Tibial nerve (tissue), 4 donors: ENCODE results near the gene EBLN1. TPM values are rescaled to one million over a fixed set of nuclear protein-coding genes. Genes with fewer than 3 reads are reported as not detected.

ENCODE experiments used
- DNase-seq, 2 donors: peaks; one replicate each; pipeline ENCODE4 v3.0.0-alpha.2; 2019; ENCODE audit warnings: low spot score in 2 of 2
- H3K27ac ChIP-seq, 4 donors: fragments of 200-600 bp; sonication (generic) in 3 of 4; one replicate each; pipeline ENCODE4 v1.5.1; 2017 to 2019; ENCODE audit warnings: mild to moderate bottlenecking in 1 of 4
- H3K27me3 ChIP-seq, 2 donors: fragments of 200-600 bp; sonication (generic) in 1 of 2; one replicate each; pipeline versions ENCODE4 v1.5.1 to v1.6.0; 2017 to 2019
- H3K36me3 ChIP-seq, 3 donors: fragments of 200-600 bp; sonication (generic); one replicate each; pipeline ENCODE4 v1.5.1; 2018 to 2019
- H3K4me1 ChIP-seq, 4 donors: fragments of 200-600 bp; sonication (generic) in 3 of 4; one replicate each; pipeline ENCODE4 v1.5.1; 2017 to 2019
- H3K4me3 ChIP-seq, 4 donors: fragments of 200-600 bp; sonication (generic) in 3 of 4; one replicate each; pipeline ENCODE4 v1.5.1; 2017 to 2019; ENCODE audit warnings: mild to moderate bottlenecking in 1 of 4, moderate library complexity in 1 of 4
- H3K9me3 ChIP-seq, 4 donors: fragments of 200-600 bp; sonication (generic) in 3 of 4; one replicate each; pipeline ENCODE4 v1.5.1; 2017 to 2019
- EP300 ChIP-seq, 2 donors: sonication (generic); formaldehyde crosslinking; IDR thresholded peaks; one replicate each; pipeline ENCODE4 v1.6.1; 2017; ENCODE audit warnings: antibody characterized with exemption in 2 of 2, mild to moderate bottlenecking in 1 of 2
- POLR2A ChIP-seq, 2 donors: fragments of 450-650 bp; IDR thresholded peaks; one replicate each; pipeline ENCODE4 v1.6.1; 2017; ENCODE audit warnings: antibody characterized with exemption in 2 of 2, mild to moderate bottlenecking in 2 of 2, moderate library complexity in 2 of 2
- WGBS, 2 donors: methylation state at CpG; one replicate each; pipeline ENCODE4 v1.1.5; 2018; 5-methylcytosine and 5-hydroxymethylcytosine counted together
- total RNA-seq, 4 donors: library from RNA; depleted of rRNA; stranded (reverse); fragments of >200 nt; gene quantifications; one replicate each; pipeline ENCODE4 v1.1.0, GENCODE V29; 2016
- TF ChIP-seq, protein P1 (sequence below), 5 experiments: fragments of 200-600 bp in 3 of 5; fragments of 450-650 bp in 2 of 5; sonication (generic) in 3 of 5; IDR thresholded peaks; one replicate each; pipeline ENCODE4 v1.5.1; 2016 to 2019; ENCODE audit warnings: antibody characterized with exemption in 5 of 5, mild to moderate bottlenecking in 3 of 5, moderate library complexity in 2 of 5

The EBLN1 gene
- total RNA-seq, result not detected

DNA sequence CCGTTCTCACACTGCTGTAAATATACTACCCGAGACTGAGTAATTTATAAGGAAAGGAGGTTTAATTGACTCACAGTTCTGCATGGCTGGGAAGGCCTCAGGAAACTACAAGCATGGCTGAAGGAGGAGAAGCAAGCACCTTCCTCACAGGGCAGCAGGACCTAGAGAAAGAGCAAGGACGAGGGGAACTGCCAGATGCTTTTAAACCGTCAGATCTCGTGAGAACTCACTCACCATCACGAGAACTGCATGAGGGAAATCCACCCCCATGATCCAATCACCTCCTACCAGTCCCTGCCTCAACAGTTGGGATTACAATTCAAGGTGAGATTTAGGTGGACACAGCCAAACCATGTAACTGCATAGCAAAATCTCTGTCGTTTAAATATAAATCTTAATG lies at the start of gene EBLN1:
TSS of gene EBLN1 (minus strand) at position 174 of the 400 bp plus-strand sequence. CDS start 8,032 bp downstream, outside the sequence.
- WGBS, 2 donors, result 78% methylated on average over 7 of the region's 7 CpGs
- Histone ChIP-seq H3K27ac (no peak within 1 kb of the TSS), H3K4me1 (no peaks in the 10 kb centered on the region), H3K9me3 (no peaks in the 10 kb centered on the region), H3K27me3 (peaks cover 0 to 5% of the 10 kb centered on the region in 2 donors), H3K4me3 (no peak within 1 kb of the TSS), H3K36me3 (no peaks in the 10 kb centered on the region)
- no peak for DNase-seq
- TF ChIP-seq EP300 (IDR thresholded peaks at IDR 0.05) (no peak), POLR2A (IDR thresholded peaks at IDR 0.05) (no peak)
- TF ChIP-seq, protein P1, sequence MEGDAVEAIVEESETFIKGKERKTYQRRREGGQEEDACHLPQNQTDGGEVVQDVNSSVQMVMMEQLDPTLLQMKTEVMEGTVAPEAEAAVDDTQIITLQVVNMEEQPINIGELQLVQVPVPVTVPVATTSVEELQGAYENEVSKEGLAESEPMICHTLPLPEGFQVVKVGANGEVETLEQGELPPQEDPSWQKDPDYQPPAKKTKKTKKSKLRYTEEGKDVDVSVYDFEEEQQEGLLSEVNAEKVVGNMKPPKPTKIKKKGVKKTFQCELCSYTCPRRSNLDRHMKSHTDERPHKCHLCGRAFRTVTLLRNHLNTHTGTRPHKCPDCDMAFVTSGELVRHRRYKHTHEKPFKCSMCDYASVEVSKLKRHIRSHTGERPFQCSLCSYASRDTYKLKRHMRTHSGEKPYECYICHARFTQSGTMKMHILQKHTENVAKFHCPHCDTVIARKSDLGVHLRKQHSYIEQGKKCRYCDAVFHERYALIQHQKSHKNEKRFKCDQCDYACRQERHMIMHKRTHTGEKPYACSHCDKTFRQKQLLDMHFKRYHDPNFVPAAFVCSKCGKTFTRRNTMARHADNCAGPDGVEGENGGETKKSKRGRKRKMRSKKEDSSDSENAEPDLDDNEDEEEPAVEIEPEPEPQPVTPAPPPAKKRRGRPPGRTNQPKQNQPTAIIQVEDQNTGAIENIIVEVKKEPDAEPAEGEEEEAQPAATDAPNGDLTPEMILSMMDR (IDR thresholded peaks at IDR 0.05), result no peak

DNA sequence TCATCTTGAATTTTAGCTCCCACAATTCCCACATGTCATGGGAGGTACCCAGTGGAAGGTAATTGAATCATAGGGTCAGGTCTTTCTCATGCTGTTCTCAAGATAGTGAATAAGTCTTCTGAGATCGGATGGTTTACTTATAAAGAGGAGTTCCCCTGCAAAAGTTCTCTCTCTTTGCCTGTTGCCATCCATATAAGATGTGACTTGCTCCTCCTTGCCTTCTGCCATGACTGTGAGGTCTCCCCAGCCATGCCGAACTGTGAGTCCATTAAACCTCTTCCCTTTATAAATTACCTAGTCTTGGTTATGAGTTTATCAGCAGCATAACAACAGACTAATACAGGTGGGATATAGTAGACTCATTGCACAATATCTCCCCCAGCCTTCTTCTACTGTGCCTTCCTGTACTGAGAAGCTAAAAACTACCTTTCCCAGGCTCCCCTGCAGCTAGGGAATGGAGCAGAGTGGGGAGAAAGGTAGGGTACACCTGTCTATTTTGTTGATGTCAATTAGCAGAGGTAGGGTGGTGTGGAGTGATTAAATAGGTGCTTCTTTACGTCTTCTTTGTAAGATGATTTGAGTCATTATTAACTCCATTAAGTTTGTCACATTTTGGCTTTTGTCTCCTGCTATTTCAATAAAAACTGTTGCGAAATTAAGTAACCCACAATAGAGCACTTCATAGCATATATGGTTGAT lies 48.2 kb upstream of the EBLN1 start:
- Histone ChIP-seq H3K4me3 (no peak overlapping the region), H3K9me3 (no peaks in the 10 kb centered on the region), H3K4me1 (no peaks in the 10 kb centered on the region), H3K36me3 (no peaks in the 10 kb centered on the region), H3K27ac (no peak overlapping the region), H3K27me3 (no peaks in the 10 kb centered on the region)
- no peak for TF ChIP-seq POLR2A (IDR thresholded peaks at IDR 0.05)
- TF ChIP-seq, protein P1 (IDR thresholded peaks at IDR 0.05), result no peak
- no peak for TF ChIP-seq EP300 (IDR thresholded peaks at IDR 0.05)
- WGBS, 2 donors, result 91 to 92% methylated on average over 4 of the region's 4 CpGs
- DNase-seq, result no peak

DNA sequence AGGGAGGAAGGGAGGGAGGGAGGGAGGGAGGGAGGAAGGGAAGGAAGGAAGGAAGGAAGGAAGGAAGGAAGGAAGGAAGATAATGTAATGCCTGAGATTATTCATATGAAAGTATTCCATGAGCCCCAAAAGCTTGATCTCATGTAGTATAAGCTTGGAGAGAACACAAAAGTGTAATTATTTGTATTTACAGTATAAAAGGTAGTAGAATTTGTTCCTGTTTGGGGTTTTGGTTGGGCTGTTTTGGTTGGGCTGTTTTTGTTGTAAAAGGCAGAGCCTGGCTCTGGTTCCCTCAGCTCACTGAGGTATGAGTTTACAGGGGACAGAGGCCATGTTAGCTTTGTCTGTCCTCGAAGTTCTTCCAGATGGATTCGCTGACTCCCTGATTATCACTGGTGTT lies 45.3 kb upstream of the EBLN1 start:
- H3K27ac ChIP-seq, result no peak overlapping the region
- H3K27me3 ChIP-seq, result no peaks in the 10 kb centered on the region
- H3K9me3 ChIP-seq, result no peaks in the 10 kb centered on the region
- TF ChIP-seq, protein P1 (IDR thresholded peaks at IDR 0.05), result no peak
- TF ChIP-seq EP300 (IDR thresholded peaks at IDR 0.05) (no peak), POLR2A (IDR thresholded peaks at IDR 0.05) (no peak)
- H3K4me3 ChIP-seq, result no peak overlapping the region
- 90 to 94% methylated on average over 2 of the region's 2 CpGs for WGBS, 2 donors
- no peaks in the 10 kb centered on the region for H3K36me3 ChIP-seq
- no peaks in the 10 kb centered on the region for H3K4me1 ChIP-seq
- DNase-seq, result no peak

DNA sequence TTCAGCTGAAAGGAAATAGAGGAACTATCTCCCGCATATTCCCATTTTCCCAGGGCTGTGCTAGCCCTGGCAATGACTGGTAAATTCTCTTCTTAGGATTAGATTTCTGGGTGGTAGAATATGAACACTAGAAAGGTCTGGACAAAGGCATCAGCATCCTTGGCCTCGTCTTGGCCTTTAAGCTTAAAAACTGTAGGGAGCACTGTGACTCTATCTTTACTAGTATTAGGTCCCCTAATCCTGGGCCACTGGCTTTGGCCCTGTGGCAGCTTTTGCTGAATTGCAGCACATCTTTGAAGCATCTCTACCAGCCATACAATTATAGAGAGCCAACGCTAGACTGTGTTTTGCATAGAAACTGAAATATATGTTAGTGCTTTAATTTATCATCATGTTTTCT lies 41.5 kb upstream of the EBLN1 start:
- no peaks in the 10 kb centered on the region for H3K9me3 ChIP-seq
- TF ChIP-seq POLR2A (IDR thresholded peaks at IDR 0.05) (no peak), EP300 (IDR thresholded peaks at IDR 0.05) (no peak)
- TF ChIP-seq, protein P1 (IDR thresholded peaks at IDR 0.05), result no peak
- H3K4me1 ChIP-seq, result peaks cover 0 to 21% (median 0%) of the 10 kb centered on the region in 4 donors
- WGBS, 2 donors, result 74 to 89% methylated on average over 3 of the region's 3 CpGs
- no peak overlapping the region for H3K27ac ChIP-seq
- no peak for DNase-seq
- H3K4me3 ChIP-seq, result no peak overlapping the region
- H3K27me3 ChIP-seq, result no peaks in the 10 kb centered on the region
- no peaks in the 10 kb centered on the region for H3K36me3 ChIP-seq

DNA sequence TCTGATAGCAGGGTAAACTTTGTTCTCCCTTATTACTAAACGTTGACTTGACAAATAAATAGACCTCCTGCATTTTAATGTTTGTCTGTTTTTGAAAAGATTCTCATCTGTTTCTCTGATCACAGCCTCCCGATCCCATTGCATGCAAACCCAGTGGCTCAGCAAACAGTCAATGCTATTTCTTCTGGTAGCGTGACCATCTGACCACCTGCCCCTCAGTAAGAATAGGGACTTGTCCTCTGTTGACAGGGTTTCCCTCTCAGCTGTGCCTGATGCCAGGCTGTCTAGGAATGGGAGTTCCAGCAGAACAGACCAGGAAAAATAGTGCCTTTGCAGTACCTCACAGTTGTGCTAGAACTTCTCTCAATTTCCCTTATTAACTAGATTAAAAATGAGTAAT lies 40.7 kb upstream of the EBLN1 start:
- WGBS, 2 donors, result 67 to 82% methylated on average over 3 of the region's 3 CpGs
- Histone ChIP-seq H3K4me3 (no peak overlapping the region), H3K27ac (no peak overlapping the region), H3K4me1 (peaks cover 0 to 21% (median 0%) of the 10 kb centered on the region in 4 donors), H3K36me3 (no peaks in the 10 kb centered on the region), H3K27me3 (no peaks in the 10 kb centered on the region), H3K9me3 (no peaks in the 10 kb centered on the region)
- TF ChIP-seq, protein P1 (IDR thresholded peaks at IDR 0.05), result no peak
- TF ChIP-seq POLR2A (IDR thresholded peaks at IDR 0.05) (no peak), EP300 (IDR thresholded peaks at IDR 0.05) (no peak)
- DNase-seq, result no peak
